ENCODE data around the gene RHBDD2.
"Not testable (repeated sequence)": the region's sequence is repeated elsewhere in the genome, so short reads cannot be mapped to it uniquely, and the experiment has no call there.

The RHBDD2 gene
- 41.8 to 132 (median 46.8) reads per million in 9 experiments for total RNA-seq

DNA sequence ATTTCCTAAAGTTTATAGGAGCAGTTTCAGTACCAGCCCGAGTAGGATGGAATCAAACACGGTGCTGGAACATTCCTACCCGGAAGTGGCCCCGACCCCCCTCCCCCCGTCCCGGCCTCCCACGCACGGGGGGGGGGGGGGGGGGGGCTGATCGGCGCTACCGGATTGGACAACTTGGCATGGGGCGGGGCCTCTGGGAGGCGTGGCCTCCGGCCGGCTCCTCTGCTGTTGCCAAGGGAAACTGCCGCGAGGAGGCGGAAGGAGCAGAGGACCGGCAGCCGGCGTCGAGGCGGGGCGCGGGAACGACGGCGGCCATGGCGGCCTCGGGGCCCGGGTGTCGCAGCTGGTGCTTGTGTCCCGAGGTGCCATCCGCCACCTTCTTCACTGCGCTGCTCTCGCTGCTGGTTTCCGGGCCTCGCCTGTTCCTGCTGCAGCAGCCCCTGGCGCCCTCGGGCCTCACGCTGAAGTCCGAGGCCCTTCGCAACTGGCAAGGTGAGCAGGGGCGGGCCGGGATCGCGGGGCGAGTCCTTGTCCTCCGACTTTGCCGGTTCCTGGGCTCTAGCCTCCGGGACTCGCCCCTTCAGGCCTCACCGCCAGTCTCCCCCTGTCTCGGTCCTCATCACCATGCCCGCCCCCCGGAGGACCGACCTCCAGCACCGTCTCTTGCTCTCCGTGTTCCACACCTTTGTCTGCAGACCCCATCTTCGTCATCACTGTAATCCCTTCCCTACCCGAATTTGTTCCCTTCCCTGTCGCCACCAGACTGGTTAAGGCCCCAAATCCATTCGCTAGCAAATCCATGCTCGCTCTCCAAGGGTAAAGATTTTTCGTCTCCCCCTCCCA, at the start of gene RHBDD2:
Gene RHBDD2, plus strand, starts transcription at position 266 of the 843 bp plus-strand sequence. Its CDS starts 49 bp downstream, at position 315.
- H3K36me3 Mint-ChIP-seq (ENCODE audit: insufficient read depth), result peaks cover 37% of the 10 kb centered on the region

DNA sequence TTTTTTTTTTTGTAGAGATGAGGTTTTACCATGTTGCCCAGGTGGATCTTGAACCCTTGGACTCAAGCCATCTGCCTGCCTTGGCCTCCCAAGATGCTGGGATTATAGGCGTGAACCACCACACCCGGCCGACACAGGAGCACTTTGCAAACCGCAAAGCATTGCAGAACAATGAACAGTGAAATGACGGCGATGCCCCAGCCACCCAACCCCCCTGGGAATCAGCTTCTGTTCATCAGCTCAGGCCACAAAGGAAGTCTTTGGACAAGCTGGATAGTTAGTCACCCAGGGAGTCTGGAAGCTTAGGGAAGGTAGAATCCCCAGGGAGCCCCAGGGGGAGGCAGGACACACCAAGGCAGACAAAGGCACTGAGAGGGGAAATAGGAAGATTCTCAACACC, 49.2 kb upstream of the RHBDD2 start:
- not testable (repeated sequence) for H3K27ac Mint-ChIP-seq, H3K4me3 Mint-ChIP-seq

More for the DNA sequence above, at the start of gene RHBDD2:
- Mint-ChIP-seq H3K4me3 (peak within 1 kb of the TSS; percentile 96), H3K9me3 (no peaks in the 10 kb centered on the region), H3K27me3 (no peaks in the 10 kb centered on the region), H3K4me1 (ENCODE audit: low read depth in 2 of 2) (peaks cover 29 to 37% of the 10 kb centered on the region in 2 donors), H3K27ac (peak within 1 kb of the TSS; percentile 92 to 94)
- DNase-seq (peak; percentile 88), ATAC-seq (replicated peaks) (peak; percentile 95)

DNA sequence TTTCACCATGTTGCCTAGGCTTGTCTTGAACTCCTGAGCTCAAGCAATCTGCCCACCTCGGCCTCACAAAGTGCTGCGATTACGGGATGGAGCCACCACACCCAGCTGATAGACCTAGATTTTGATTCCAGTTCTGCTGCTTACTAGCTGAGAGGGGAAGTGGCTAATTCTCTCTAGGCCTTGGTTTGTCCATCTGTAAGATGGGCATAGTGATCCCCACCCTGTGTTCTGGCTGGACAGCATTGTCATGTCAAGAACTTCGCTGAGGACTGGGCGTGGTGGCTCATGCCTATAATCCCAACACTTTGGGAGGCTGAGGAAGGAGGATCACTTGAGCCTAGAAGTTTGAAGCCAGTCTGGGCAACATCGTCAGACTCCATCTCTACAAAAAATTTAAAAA, 47.9 kb upstream of the RHBDD2 start:
- DNase-seq (no peak), ATAC-seq (replicated peaks) (no peak)
- H3K4me1 Mint-ChIP-seq (ENCODE audit: low read depth in 2 of 2), result no peaks in the 10 kb centered on the region
- no peak overlapping the region for H3K4me3 Mint-ChIP-seq
- no peak overlapping the region for H3K27ac Mint-ChIP-seq
- H3K9me3 Mint-ChIP-seq, result no peaks in the 10 kb centered on the region
- H3K36me3 Mint-ChIP-seq (ENCODE audit: insufficient read depth), result no peaks in the 10 kb centered on the region
- peaks cover 0 to 26% of the 10 kb centered on the region in 2 donors for H3K27me3 Mint-ChIP-seq

More for the DNA sequence above, 49.2 kb upstream of the RHBDD2 start:
- not testable (repeated sequence) for DNase-seq; ATAC-seq (replicated peaks); H3K9me3 Mint-ChIP-seq; H3K4me1 Mint-ChIP-seq (ENCODE audit: low read depth in 2 of 2); H3K36me3 Mint-ChIP-seq (ENCODE audit: insufficient read depth)
- H3K27me3 Mint-ChIP-seq, result peaks cover 0 to 19% of the 10 kb centered on the region in 2 donors

DNA sequence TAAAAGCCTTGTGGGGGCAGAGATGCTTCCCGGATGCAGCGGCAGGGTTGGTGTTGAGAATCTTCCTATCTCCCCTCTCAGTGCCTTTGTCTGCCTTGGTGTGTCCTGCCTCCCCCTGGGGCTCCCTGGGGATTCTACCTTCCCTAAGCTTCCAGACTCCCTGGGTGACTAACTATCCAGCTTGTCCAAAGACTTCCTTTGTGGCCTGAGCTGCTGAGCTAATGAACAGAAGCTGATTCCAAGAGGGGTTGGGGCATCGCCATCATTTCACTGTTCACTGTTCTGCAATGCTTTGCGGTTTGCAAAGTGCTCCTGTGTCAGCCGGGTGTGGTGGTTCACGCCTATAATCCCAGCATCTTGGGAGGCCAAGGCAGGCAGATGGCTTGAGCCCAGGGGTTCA, 45.2 kb upstream of the RHBDD2 start:
- H3K27ac Mint-ChIP-seq; DNase-seq; H3K4me3 Mint-ChIP-seq; H3K36me3 Mint-ChIP-seq (ENCODE audit: insufficient read depth); H3K4me1 Mint-ChIP-seq (ENCODE audit: low read depth in 2 of 2); ATAC-seq (replicated peaks); H3K9me3 Mint-ChIP-seq: not testable (repeated sequence)
- peaks cover 0 to 27% of the 10 kb centered on the region in 2 donors for H3K27me3 Mint-ChIP-seq

DNA sequence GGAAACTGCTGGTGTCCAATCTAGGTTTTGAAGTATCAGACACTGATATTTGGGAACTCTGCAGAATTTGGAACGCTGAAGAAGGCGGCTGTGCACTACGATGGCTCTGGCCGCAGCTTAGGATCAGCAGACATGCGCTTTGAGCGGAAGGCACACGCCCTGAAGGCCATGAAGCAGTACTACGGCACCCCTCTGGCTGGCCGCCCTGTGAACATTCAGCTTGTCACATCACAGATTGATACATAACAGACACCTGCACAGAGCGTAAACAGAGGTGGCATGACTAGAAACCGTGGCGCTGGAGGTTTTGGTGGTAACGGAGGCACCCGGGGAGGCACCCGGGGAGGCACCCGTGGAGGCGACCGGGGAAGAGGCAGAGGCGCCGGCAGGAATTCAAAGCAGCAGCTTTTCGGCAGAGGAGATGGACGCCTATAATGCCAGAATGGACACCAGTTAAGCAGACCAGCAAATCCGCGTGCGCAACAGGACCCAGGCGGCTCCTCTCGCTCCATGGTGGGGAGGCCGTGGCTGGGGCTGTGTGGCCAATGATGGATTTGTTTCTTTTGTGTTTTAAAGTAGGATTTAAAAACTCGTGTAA, 43.0 kb upstream of the RHBDD2 start:
- no peak for DNase-seq
- Mint-ChIP-seq H3K27me3 (peaks cover 0 to 27% of the 10 kb centered on the region in 2 donors), H3K4me1 (ENCODE audit: low read depth in 2 of 2) (no peaks in the 10 kb centered on the region), H3K4me3 (no peak overlapping the region), H3K27ac (no peak overlapping the region), H3K36me3 (ENCODE audit: insufficient read depth) (no peaks in the 10 kb centered on the region), H3K9me3 (no peaks in the 10 kb centered on the region)
- no peak for ATAC-seq (replicated peaks)

DNA sequence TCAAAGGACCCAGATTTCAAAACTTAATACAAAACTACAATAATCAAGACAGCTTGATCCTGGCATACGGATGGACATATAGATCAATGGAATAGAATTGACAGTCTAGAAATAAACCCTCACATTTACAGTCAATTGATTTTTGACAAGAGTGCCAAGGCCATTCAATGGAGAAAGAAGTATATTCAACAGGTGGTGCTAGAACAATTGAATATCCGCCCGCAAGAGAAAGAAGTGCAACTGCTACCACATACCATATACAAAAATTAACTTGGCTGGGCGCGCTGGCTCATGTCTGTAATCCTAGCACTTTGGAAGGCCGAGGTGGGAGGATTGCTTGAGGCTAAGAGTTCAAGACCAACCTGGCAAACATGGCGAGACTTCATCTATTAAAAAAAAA, 42.0 kb upstream of the RHBDD2 start:
- Mint-ChIP-seq H3K27ac (no peak overlapping the region), H3K4me3 (no peak overlapping the region), H3K36me3 (ENCODE audit: insufficient read depth) (no peaks in the 10 kb centered on the region), H3K9me3 (no peaks in the 10 kb centered on the region), H3K4me1 (ENCODE audit: low read depth in 2 of 2) (no peaks in the 10 kb centered on the region), H3K27me3 (peaks cover 0 to 27% of the 10 kb centered on the region in 2 donors)
- no peak for ATAC-seq (replicated peaks)
- no peak for DNase-seq

DNA sequence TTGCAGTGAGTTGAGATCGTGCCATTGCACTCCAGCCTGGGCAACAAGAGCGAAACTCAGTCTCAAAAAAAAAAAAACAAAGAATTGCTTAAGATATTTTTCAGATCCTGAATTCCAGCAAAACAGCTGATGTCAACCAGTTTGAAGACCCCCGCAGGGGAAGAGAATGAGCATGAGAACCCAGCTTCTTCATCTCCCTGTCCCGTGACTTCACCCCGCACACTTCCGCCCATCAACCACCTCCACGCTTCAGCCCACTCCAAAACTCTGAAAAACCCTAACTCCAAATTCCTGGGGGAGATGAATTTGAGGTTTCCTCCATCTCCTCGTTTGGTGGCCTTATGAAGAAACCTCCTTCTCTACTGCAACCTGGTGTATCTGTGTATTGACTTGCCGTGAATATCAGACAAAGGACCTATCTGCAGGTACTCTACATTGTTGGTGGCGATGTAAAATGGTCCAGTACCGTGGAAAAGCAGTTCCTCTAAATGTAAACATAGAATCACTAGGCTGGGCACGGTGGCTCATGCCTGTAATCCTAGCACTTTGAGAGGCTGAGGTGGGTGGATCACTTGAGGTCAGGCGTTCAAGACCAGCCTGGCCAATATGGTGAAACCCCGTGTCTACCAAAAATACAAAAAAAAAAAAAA, 40.4 kb upstream of the RHBDD2 start:
- H3K27ac Mint-ChIP-seq; H3K9me3 Mint-ChIP-seq; H3K36me3 Mint-ChIP-seq (ENCODE audit: insufficient read depth); H3K4me3 Mint-ChIP-seq; H3K4me1 Mint-ChIP-seq (ENCODE audit: low read depth in 2 of 2); DNase-seq; ATAC-seq (replicated peaks): not testable (repeated sequence)
- H3K27me3 Mint-ChIP-seq, result peaks cover 0 to 12% of the 10 kb centered on the region in 2 donors

DNA sequence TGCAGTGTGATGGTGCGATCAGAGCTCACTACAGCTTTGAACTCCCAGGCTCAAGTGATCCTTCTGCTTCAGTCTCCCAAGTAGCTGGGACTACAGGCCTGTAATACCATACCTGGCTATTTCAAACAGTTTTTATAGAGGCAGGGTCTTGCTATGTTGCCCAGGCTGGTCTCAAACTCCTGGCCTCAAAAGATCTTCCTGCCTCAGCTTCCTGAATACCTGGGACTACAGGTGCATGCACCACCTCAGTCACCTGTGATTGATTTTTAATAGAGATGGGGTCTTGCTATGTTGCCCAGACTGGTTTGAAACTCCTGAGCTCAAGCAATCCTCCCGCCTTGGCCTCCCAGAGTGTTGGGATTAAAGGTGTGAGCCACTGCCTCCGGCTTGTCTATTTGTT, 38.8 kb upstream of the RHBDD2 start:
- Mint-ChIP-seq H3K4me1 (ENCODE audit: low read depth in 2 of 2) (no peaks in the 10 kb centered on the region), H3K27ac (no peak overlapping the region), H3K27me3 (peaks cover 0 to 8% of the 10 kb centered on the region in 2 donors), H3K36me3 (ENCODE audit: insufficient read depth) (no peaks in the 10 kb centered on the region), H3K4me3 (no peak overlapping the region), H3K9me3 (no peaks in the 10 kb centered on the region)
- DNase-seq (no peak), ATAC-seq (replicated peaks) (no peak)

DNA sequence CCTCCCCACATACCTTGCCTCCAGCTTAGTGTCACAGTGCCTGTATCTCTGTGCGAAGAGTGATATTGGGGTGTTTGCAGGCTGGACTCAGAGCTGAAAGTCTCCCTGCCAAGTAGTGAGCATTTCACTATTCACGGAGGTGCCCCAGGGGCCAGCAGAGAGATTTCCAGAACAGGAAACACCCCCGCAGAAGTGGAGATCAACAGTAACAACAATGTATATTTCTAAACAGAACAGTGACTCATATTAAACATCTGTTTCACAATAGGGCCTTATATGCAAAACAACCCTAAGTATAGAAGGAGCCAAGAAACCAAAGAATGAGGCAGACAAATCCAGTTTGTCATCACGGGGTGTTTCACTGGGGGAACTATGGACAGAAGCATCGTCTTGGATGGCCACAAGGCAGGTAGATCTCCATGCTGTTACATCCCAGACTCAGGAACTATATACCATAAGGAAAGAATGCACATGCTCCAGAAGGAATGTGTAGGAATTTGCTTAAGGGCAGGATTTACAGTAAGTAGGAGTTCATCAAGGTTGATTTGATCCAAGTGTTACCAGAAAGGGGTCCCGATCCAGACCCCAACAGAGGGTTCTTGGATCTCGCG, 35.9 kb upstream of the RHBDD2 start:
- H3K36me3 Mint-ChIP-seq (ENCODE audit: insufficient read depth), result no peaks in the 10 kb centered on the region
- H3K27me3 Mint-ChIP-seq, result no peaks in the 10 kb centered on the region
- H3K4me1 Mint-ChIP-seq (ENCODE audit: low read depth in 2 of 2), result no peaks in the 10 kb centered on the region
- DNase-seq (no peak), ATAC-seq (replicated peaks) (no peak)
- H3K9me3 Mint-ChIP-seq, result no peaks in the 10 kb centered on the region
- no peak overlapping the region for H3K4me3 Mint-ChIP-seq
- no peak overlapping the region for H3K27ac Mint-ChIP-seq

DNA sequence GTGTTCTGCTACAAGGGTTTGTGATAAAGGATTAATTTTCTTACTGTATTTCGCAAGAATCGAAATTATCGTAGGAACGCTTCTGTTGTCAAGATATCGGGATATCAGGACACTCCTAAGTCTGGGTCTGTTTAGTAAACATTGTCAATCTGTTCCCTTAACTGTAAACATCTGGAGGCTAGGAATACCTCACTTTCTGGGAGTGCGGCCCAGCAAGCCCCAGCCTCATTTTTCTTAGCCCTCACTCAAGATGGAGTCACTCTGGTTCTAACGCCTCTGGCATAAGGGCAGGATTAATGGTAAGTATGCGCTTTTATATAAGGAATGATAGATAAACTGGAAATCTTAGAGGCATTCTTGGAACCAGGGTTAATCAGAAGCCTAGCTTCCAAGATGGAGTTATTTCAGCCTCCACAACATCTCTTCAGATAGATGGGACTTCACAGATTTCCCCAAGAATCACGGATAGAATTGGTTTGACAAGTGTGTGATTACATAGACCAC, 35.2 kb upstream of the RHBDD2 start:
- Mint-ChIP-seq H3K4me3 (no peak overlapping the region), H3K36me3 (ENCODE audit: insufficient read depth) (no peaks in the 10 kb centered on the region)

DNA sequence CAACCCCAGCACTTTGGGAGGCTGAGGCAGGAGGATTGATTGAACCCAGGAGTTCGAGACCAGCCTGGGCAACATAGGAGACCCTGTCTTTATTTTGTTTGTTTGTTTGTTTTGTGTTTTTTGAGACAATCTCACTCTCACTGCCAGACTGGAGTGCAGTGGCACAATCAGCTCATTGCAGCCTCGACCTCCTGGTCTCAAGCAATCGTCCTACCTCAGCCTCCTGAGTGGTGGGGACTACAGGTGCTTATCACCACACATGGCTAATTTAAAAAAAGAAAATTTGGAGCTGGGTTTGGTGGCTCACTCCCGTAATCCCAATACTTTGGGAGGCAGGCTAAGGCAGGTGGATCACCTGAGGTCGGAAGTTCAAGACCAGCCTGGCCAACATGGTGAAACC, 34.7 kb upstream of the RHBDD2 start:
- Mint-ChIP-seq H3K36me3 (ENCODE audit: insufficient read depth) (no peaks in the 10 kb centered on the region), H3K27ac (no peak overlapping the region), H3K27me3 (no peaks in the 10 kb centered on the region), H3K4me1 (ENCODE audit: low read depth in 2 of 2) (no peaks in the 10 kb centered on the region), H3K4me3 (no peak overlapping the region), H3K9me3 (no peaks in the 10 kb centered on the region)
- DNase-seq (no peak), ATAC-seq (replicated peaks) (no peak)

More for the DNA sequence above, 35.2 kb upstream of the RHBDD2 start:
- Mint-ChIP-seq H3K9me3 (no peaks in the 10 kb centered on the region), H3K27ac (no peak overlapping the region), H3K27me3 (no peaks in the 10 kb centered on the region), H3K4me1 (ENCODE audit: low read depth in 2 of 2) (no peaks in the 10 kb centered on the region)
- ATAC-seq (replicated peaks), result no peak
- DNase-seq, result no peak

DNA sequence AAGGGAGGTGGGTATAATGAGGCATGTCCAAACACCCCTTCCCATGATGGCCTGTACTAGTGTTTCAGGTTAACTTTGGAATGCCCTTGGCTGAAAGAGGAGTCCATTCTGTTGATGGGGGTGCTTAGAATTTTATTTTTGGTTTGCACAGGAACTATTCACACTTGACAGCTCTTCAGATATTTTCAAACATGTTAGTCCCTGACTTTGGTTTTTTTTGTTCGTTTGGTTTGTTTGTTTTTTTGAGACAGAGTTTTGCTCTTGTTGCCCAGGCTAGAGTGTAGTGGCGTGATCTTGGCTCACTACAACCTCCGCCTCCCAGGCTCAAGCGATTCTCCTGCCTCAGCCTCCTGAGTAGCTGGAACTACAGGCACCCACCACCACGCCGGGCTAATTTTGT, 33.7 kb upstream of the RHBDD2 start:
- H3K27ac Mint-ChIP-seq; ATAC-seq (replicated peaks); DNase-seq; H3K36me3 Mint-ChIP-seq (ENCODE audit: insufficient read depth); H3K27me3 Mint-ChIP-seq; H3K4me1 Mint-ChIP-seq (ENCODE audit: low read depth in 2 of 2); H3K9me3 Mint-ChIP-seq; H3K4me3 Mint-ChIP-seq: not testable (repeated sequence)

DNA sequence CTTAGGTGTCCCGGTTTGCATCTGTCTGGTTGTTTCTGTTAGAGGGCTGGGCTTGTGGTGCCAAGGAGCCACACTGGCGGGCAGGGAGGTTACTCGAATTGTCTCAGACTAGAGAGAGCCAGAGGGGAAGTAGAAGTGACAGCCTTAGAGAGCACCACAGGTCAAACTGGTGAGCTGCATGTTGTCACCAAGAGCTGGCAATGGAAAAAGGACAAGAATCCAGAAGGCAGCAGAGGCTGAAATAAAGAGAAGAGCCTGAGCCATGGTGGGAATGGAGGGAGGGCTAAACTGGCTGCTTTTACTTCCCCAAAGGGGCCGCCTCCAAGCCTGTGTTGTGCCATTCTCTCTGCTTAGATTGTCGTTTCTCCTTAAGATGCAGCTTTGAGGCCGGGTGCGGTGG, 31.1 kb upstream of the RHBDD2 start:
- H3K27ac Mint-ChIP-seq, result no peak overlapping the region
- DNase-seq (no peak), ATAC-seq (replicated peaks) (no peak)
- H3K4me1 Mint-ChIP-seq (ENCODE audit: low read depth in 2 of 2), result no peaks in the 10 kb centered on the region
- H3K4me3 Mint-ChIP-seq, result no peak overlapping the region
- H3K36me3 Mint-ChIP-seq (ENCODE audit: insufficient read depth), result no peaks in the 10 kb centered on the region
- H3K9me3 Mint-ChIP-seq, result no peaks in the 10 kb centered on the region
- H3K27me3 Mint-ChIP-seq, result no peaks in the 10 kb centered on the region
